GM23248 (cell line): Measurements from ENCODE around the gene ADNP.

Experiments used
- EZH2 ChIP-seq: fragments of 200-600 bp; sonication (generic); IDR thresholded peaks from 2 replicates; pipeline ENCODE4 v1.6.1; 2018; ENCODE audit warnings: antibody characterized with exemption, mild to moderate bottlenecking; ENCODE audit not compliant: insufficient read depth, poor library complexity, severe bottlenecking
- EZH2phosphoT487 ChIP-seq: fragments of 200-600 bp; sonication (generic); IDR thresholded peaks from 2 replicates; pipeline ENCODE4 v1.6.1; 2018; ENCODE audit warnings: antibody characterized with exemption, moderate library complexity, mild to moderate bottlenecking, low read depth; ENCODE audit not compliant: insufficient read depth

DNA sequence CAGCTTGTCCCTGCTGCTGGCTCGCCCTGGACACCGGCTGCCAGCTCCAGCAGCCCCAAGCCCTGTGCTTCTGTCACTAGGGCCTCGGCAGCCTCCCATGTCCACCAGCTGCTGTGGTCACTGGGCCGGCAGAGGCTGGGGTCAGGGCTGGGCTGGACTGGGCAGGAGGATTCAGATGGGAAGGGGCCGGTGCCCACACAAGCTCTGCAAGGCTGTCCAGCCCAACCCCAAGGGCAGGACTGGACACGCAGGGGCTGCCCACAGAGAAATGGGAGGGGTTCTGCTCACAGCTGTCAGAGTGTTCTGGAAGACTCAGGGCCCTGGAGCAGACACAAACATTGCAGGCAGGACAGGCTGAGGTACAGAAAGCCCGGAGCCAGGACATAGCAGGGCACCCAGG is 65.6 kb downstream of the ADNP start:
- TF ChIP-seq EZH2phosphoT487: no peak
- TF ChIP-seq EZH2: no peak
